K562 (cell line): Measurements from ENCODE around the gene DDAH2. TPM values are rescaled to one million over a fixed set of nuclear protein-coding genes. Genes with fewer than 3 reads are reported as not detected.

Experiments used
- CCNT2 ChIP-seq: IDR thresholded peaks from 2 replicates; pipeline ENCODE4 v1.6.1; 2011; ENCODE audit warnings: borderline replicate concordance, low read depth, mild to moderate bottlenecking, moderate library complexity, mixed read lengths, low read length; ENCODE audit not compliant: insufficient read length; ENCODE audit errors: extremely low read depth
- CEBPG ChIP-seq, 3 experiments: fragments of 200-800 bp in 1 of 3; sonication (Bioruptor generic) in 1 of 3; sonication (generic) in 1 of 3; formaldehyde crosslinking in 1 of 3; IDR thresholded peaks in 2 of 3; conservative IDR thresholded peaks in 1 of 3; 2 replicates each; pipeline versions ENCODE4 v1.6.1 to v1.8.0; 2016 to 2022; ENCODE audit warnings: missing compliant biosample characterization in 2 of 3, missing genetic modification characterization in 2 of 3, mild to moderate bottlenecking in 1 of 3, missing genetic modification reagents in 1 of 3
- FOXK1 ChIP-seq: sonication (generic); formaldehyde crosslinking; IDR thresholded peaks from 2 replicates; pipeline ENCODE4 v1.8.0; 2022; ENCODE audit warnings: missing genetic modification reagents, mild to moderate bottlenecking, borderline replicate concordance
- HNRNPH1 ChIP-seq: fragments of 200-400 bp; formaldehyde crosslinking; optimal IDR thresholded peaks from 2 replicates; pipeline ENCODE3; 2017; ENCODE audit warnings: low read depth, mild to moderate bottlenecking, low read length, moderate library complexity
- MEF2D ChIP-seq: conservative IDR thresholded peaks from 2 replicates; pipeline ENCODE4 v1.6.1; 2016; ENCODE audit warnings: low read depth, missing genetic modification characterization, missing compliant biosample characterization
- MEIS2 ChIP-seq: fragments of 450-650 bp; IDR thresholded peaks from 2 replicates; pipeline ENCODE4 v1.6.1; 2014; ENCODE audit warnings: mild to moderate bottlenecking; ENCODE audit not compliant: partially characterized antibody
- MYNN ChIP-seq, 2 experiments: sonication (generic); formaldehyde crosslinking in 1 of 2; IDR thresholded peaks; 2 replicates each; pipeline versions ENCODE4 v1.5.0 to v1.6.1; 2016 to 2020; ENCODE audit warnings: antibody characterized with exemption in 1 of 2, missing genetic modification reagents in 1 of 2
- PRMT5 ChIP-seq: sonication (generic); formaldehyde crosslinking; IDR thresholded peaks from 2 replicates; pipeline ENCODE4 v1.5.0; 2020; ENCODE audit warnings: missing genetic modification reagents
- TAF9B ChIP-seq: fragments of 450-650 bp; IDR thresholded peaks from 2 replicates; pipeline ENCODE4 v1.6.1; 2018; ENCODE audit warnings: mild to moderate bottlenecking; ENCODE audit not compliant: partially characterized antibody
- XRCC5 ChIP-seq: fragments of 200-400 bp; formaldehyde crosslinking; IDR thresholded peaks from 2 replicates; pipeline ENCODE4 v1.6.1; 2017; ENCODE audit warnings: low read depth, mild to moderate bottlenecking, low read length
- ZBTB5 ChIP-seq: fragments of 450-650 bp; IDR thresholded peaks from 2 replicates; pipeline ENCODE4 v1.6.1; 2017; ENCODE audit warnings: antibody characterized with exemption
- ZBTB7A ChIP-seq: IDR thresholded peaks from 2 replicates; pipeline ENCODE4 v1.6.1; 2011; ENCODE audit warnings: low read depth, mild to moderate bottlenecking, low read length, moderate library complexity, borderline replicate concordance; ENCODE audit not compliant: control insufficient read depth
- ZEB2 ChIP-seq: fragments of 450-650 bp; IDR thresholded peaks from 2 replicates; pipeline ENCODE4 v1.6.1; 2016
- ZNF511 ChIP-seq: sonication (generic); formaldehyde crosslinking; IDR thresholded peaks from 2 replicates; pipeline ENCODE4 v1.8.0; 2022; ENCODE audit warnings: mild to moderate bottlenecking, missing genetic modification reagents
- ZNF512 ChIP-seq: IDR thresholded peaks from 2 replicates; pipeline ENCODE4 v1.6.1; 2016; ENCODE audit warnings: missing genetic modification characterization, missing compliant biosample characterization
- ZNF740 ChIP-seq, 3 experiments: fragments of 200-800 bp in 1 of 3; sonication (Bioruptor generic) in 1 of 3; sonication (generic) in 1 of 3; formaldehyde crosslinking in 1 of 3; IDR thresholded peaks; 2 replicates each; pipeline versions ENCODE4 v1.6.1 to v1.8.0; 2016 to 2022; ENCODE audit warnings: mild to moderate bottlenecking in 2 of 3, missing compliant biosample characterization in 2 of 3, missing genetic modification characterization in 2 of 3, missing genetic modification reagents in 1 of 3
- ZNF77 ChIP-seq: fragments of 250-450 bp; sonication (Bioruptor Pico); IDR thresholded peaks from 2 replicates; pipeline ENCODE4 v1.5.0; 2020
- polyA plus RNA-seq, 8 experiments: library from polyadenylated mRNA; depleted of rRNA in 4 of 8; stranded (reverse) in 5 of 8; unstranded in 3 of 8; fragments of >200 nt; fragmentation: Nextera tagmentation in 2 of 8; fragmentation: Illumina TruSeq in 1 of 8; extraction: Ambion mirVana in 2 of 8; extraction: Trizol in 1 of 8; gene quantifications; 2 replicates each; pipeline versions ENCODE4 v1.2.1 to v1.2.3, GENCODE V29; 2011 to 2014; ENCODE audit warnings: inconsistent platforms in 1 of 8, missing spikeins in 1 of 8
- total RNA-seq, 7 experiments: library from RNA; depleted of rRNA in 6 of 7; stranded (reverse); fragments of >200 nt in 6 of 7; fragmentation: Illumina TruSeq in 2 of 7; extraction: Trizol in 2 of 7; gene quantifications; 2 replicates each; pipeline versions ENCODE4 v1.2.1 to v1.2.3, GENCODE V29; 2011 to 2021; ENCODE audit warnings: low replicate concordance in 1 of 7
- TF ChIP-seq, protein P1 (sequence below): sonication (generic); formaldehyde crosslinking; IDR thresholded peaks from 2 replicates; pipeline ENCODE4 v1.8.1; 2023; ENCODE audit warnings: mild to moderate bottlenecking, missing genetic modification reagents

The DDAH2 gene
- total and polyA plus RNA-seq, 9 of the 15 experiments (the other 6 are each of a cell fraction or from before 2014, with no cell fraction given) = 1.8 to 45.4 (median 21.4) TPM

DNA sequence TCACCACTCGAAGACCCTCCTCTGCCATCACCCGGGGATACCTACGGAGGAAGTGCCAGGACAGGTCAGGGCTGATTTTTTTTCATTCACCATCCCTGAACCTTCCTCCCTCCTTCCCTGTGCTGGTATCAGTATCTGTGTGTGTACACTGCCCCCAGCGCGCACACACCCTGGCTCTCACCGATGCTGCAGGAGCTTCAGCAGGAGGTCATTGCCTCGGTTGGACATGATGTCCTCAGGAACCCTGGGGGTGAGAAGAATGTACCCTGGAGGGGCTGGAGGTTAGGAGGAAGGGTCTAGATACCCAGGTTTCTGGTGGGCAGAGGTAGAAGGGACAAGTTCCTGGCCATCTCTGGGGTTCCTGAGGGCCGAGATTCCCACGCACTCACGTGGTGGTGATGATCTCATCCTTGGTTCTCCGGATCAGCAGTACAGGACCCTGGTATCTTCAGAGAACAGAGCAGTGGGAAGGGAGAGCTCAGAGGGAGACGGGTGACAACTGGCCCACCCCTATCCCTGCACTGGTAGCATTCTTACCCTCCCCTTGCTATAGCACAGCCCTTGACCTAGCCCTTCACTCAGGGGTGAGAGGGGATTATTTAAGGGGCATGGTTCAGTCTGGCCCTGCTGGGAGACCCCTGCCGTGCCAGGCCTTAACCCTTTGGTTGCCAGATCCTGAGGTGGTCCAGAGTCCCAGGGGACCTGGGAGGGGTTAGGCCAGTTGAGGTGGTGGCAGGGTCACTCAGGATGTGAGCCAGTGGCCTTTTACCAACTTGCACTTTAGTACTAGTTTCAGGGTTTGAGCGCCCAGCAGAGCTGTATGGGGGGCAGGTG is 41.0 kb downstream of the DDAH2 start (continued):
- TF ChIP-seq, protein P1, sequence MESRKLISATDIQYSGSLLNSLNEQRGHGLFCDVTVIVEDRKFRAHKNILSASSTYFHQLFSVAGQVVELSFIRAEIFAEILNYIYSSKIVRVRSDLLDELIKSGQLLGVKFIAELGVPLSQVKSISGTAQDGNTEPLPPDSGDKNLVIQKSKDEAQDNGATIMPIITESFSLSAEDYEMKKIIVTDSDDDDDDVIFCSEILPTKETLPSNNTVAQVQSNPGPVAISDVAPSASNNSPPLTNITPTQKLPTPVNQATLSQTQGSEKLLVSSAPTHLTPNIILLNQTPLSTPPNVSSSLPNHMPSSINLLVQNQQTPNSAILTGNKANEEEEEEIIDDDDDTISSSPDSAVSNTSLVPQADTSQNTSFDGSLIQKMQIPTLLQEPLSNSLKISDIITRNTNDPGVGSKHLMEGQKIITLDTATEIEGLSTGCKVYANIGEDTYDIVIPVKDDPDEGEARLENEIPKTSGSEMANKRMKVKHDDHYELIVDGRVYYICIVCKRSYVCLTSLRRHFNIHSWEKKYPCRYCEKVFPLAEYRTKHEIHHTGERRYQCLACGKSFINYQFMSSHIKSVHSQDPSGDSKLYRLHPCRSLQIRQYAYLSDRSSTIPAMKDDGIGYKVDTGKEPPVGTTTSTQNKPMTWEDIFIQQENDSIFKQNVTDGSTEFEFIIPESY (CRISPR knock-in tag) = no peak
- TF ChIP-seq ZEB2 (no peak), ZBTB5 (no peak), ZNF740 (CRISPR knock-in tag; IDR thresholded peaks at IDR 0.05) (0 out of 2 replicates have a peak, but pooled peaks have one; percentile 20), ZNF740 (tag; IDR thresholded peaks at IDR 0.05) (no peak), CEBPG (CRISPR knock-in tag; IDR thresholded peaks at IDR 0.05) (peak; percentile 24; the same call in 1 of the 2 replicates), CEBPG (tag; conservative IDR thresholded peaks at IDR 0.05 in 1 of 2, IDR thresholded peaks at IDR 0.05 in 1 of 2) (no peak), MEF2D (no peak), ZNF511 (no peak), TAF9B (no peak), ZNF512 (no peak), ZNF77 (CRISPR knock-in tag) (no peak), MEIS2 (no peak), PRMT5 (CRISPR knock-in tag) (peak; percentile 29; the same call in 1 of the 2 replicates), FOXK1 (CRISPR knock-in tag) (peak; percentile 40; the same call in 1 of the 2 replicates), ZBTB7A (no peak; the same call in 1 of the 2 replicates), HNRNPH1 (no peak), MYNN (IDR thresholded peaks at IDR 0.05) (no peak), MYNN (CRISPR knock-in tag; IDR thresholded peaks at IDR 0.05) (no peak), CCNT2 (no peak), XRCC5 (0 out of 2 replicates have a peak, but pooled peaks have one; percentile 22)
